Measurements from ENCODE around the gene LFNG.

Gene LFNG

GRCh38 chr7:2487586-2488271 lies 31.8 kb upstream of the LFNG start:
- DNase-seq = no peak

GRCh38 chr7:2488272-2488645 lies 31.3 kb upstream of the LFNG start:
- DNase-seq = no peak

- no peak for DNase-seq
Observed at GRCh38 chr7:2488681-2489080, 30.9 kb upstream of the LFNG start.

- no peak for DNase-seq
Observed at GRCh38 chr7:2490181-2490651, 29.4 kb upstream of the LFNG start.

- no peak for DNase-seq
Observed at GRCh38 chr7:2492038-2492437, 27.5 kb upstream of the LFNG start.

- DNase-seq = no peak
Observed at GRCh38 chr7:2493205-2494164, 26.1 kb upstream of the LFNG start.

- no peak for DNase-seq
Observed at GRCh38 chr7:2494191-2495130, 25.1 kb upstream of the LFNG start.

- DNase-seq = no peak
Observed at GRCh38 chr7:2495418-2496299, 23.9 kb upstream of the LFNG start.

GRCh38 chr7:2496375-2496774 lies 23.2 kb upstream of the LFNG start:
- no peak for DNase-seq

- no peak for DNase-seq
Observed at GRCh38 chr7:2497065-2497464, 22.5 kb upstream of the LFNG start.

GRCh38 chr7:2497500-2498336 lies 21.9 kb upstream of the LFNG start:
- DNase-seq = no peak

GRCh38 chr7:2498708-2499107 lies 20.9 kb upstream of the LFNG start:
- DNase-seq = no peak

GRCh38 chr7:2499181-2499580 lies 20.4 kb upstream of the LFNG start:
- no peak for DNase-seq

- no peak for DNase-seq
Observed at GRCh38 chr7:2499719-2500430, 19.7 kb upstream of the LFNG start.

- no peak for DNase-seq
Observed at GRCh38 chr7:2500701-2501100, 18.9 kb upstream of the LFNG start.

- DNase-seq = no peak
Observed at GRCh38 chr7:2501947-2502646, 17.5 kb upstream of the LFNG start.

GRCh38 chr7:2502647-2502966 lies 17.0 kb upstream of the LFNG start:
- no peak for DNase-seq

GRCh38 chr7:2503056-2503941 lies 16.3 kb upstream of the LFNG start:
- no peak for DNase-seq
